Loucy (cell line): Measurements from ENCODE around the gene PVALEF.

Experiments
- CTCF ChIP-seq: fragments of 200-600 bp; sonication (generic); conservative IDR thresholded peaks from 2 replicates; pipeline ENCODE4 v1.5.1; 2014; ENCODE audit warnings: mild to moderate bottlenecking, antibody characterized with exemption, low read length
- EZH2phosphoT487 ChIP-seq: fragments of 200-600 bp; IDR thresholded peaks from 2 replicates; pipeline ENCODE4 v1.6.1; 2018; ENCODE audit warnings: antibody characterized with exemption, mild to moderate bottlenecking, moderate library complexity, borderline replicate concordance

DNA sequence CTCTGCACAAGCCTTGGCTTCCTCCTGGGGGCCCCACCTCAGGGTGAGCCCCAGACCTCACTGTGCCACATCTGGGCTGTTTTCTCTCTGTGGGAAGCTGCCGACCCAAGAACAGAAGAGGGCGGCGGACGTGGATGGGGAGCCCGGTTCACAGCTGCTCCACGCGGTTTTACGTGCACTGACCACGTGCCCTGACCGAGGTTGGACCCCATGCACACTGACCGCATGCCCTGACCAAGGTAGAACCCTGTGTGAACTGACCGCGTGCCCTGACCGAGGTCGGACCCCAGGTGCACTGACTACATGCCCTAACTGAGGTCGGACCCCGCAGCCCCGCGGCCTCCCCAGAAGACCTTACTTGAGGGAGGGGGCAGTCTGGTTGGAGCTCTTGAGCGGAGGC is 37.8 kb downstream of the PVALEF start:
- TF ChIP-seq CTCF (no peak), EZH2phosphoT487 (no peak)
